H1 (cell line): ENCODE measurements around the gene LFNG. TPM values are rescaled to one million over a fixed set of nuclear protein-coding genes. Genes with fewer than 3 reads are reported as not detected.

Experiments used
- CTCF ChIA-PET: fragments of 300-600 bp; sonication (Branson Sonifier 250); formaldehyde crosslinking; loops from one replicate; lab custom pipeline; 2021; ENCODE audit not compliant: partially characterized antibody; lab: Charles Lee
- POLR2A ChIA-PET: fragments of 300-600 bp; sonication (Branson Sonifier 250); formaldehyde crosslinking; loops from one replicate; lab custom pipeline; 2021; ENCODE audit warnings: inconsistent platforms; ENCODE audit not compliant: partially characterized antibody; lab: Charles Lee
- DNase-seq, 2 experiments: peaks; one replicate each; pipeline versions ENCODE4 v3.0.0 to v3.0.0-alpha.2; 2010 to 2022; ENCODE audit warnings: low spot score in 2 of 2, low read depth in 1 of 2, mixed read lengths in 1 of 2
- FAIRE-seq: peaks from 2 replicates; lab custom pipeline; 2011; peaks lifted over from hg19 to GRCh38; lab: Jason Lieb, UNC
- H2AFZ ChIP-seq: 2 replicates; pipeline ENCODE4 v1.8.1; 2012; ENCODE audit warnings: low read length, inconsistent platforms
- H2AK5ac ChIP-seq: 2 replicates; pipeline ENCODE4 v1.6.1; 2013; ENCODE audit warnings: low read depth, low read length
- H2BK120ac ChIP-seq: replicated peaks from 2 replicates; pipeline ENCODE3; 2013; ENCODE audit warnings: low read depth, low read length, inconsistent platforms
- H2BK12ac ChIP-seq: 2 replicates; pipeline ENCODE4 v1.6.1; 2013; ENCODE audit warnings: low read depth, low read length
- H2BK15ac ChIP-seq: 2 replicates; pipeline ENCODE4 v1.6.1; 2013; ENCODE audit warnings: low read length
- H2BK20ac ChIP-seq: 2 replicates; pipeline ENCODE4 v1.6.1; 2013; ENCODE audit warnings: low read length
- H2BK5ac ChIP-seq: 2 replicates; pipeline ENCODE4 v1.6.1; 2013; ENCODE audit warnings: low read depth, low read length
- H3K14ac ChIP-seq: 2 replicates; pipeline ENCODE4 v1.6.1; 2013; ENCODE audit warnings: inconsistent platforms; ENCODE audit not compliant: insufficient read length
- H3K18ac ChIP-seq: 2 replicates; pipeline ENCODE4 v1.6.1; 2013; ENCODE audit warnings: low read length; ENCODE audit errors: extremely low read depth
- H3K23ac ChIP-seq: 2 replicates; pipeline ENCODE4 v1.6.1; 2013; ENCODE audit warnings: inconsistent platforms; ENCODE audit not compliant: insufficient read length
- H3K23me2 ChIP-seq: 2 replicates; pipeline ENCODE4 v1.6.1; 2013; ENCODE audit warnings: low read depth, low read length
- H3K27ac ChIP-seq: 2 replicates; pipeline ENCODE4 v1.6.1; 2011; ENCODE audit warnings: low read depth, low read length, inconsistent platforms
- H3K27me3 ChIP-seq, 4 experiments: replicated peaks in 1 of 4; 1 replicate in 1 of 4; 2 replicates in 3 of 4; pipeline versions ENCODE4 v1.6.1 to v1.8.1; 2011 to 2013; ENCODE audit warnings: low read length in 3 of 4, mild to moderate bottlenecking in 3 of 4, inconsistent platforms in 2 of 4, mixed read lengths in 2 of 4, moderate library complexity in 1 of 4; ENCODE audit not compliant: control insufficient read depth in 3 of 4, insufficient read depth in 3 of 4; ENCODE audit errors: extremely low read depth in 1 of 4
- H3K36me3 ChIP-seq, 4 experiments: 2 replicates each; pipeline versions ENCODE4 v1.6.1 to v1.8.1; 2011 to 2013; ENCODE audit warnings: mild to moderate bottlenecking in 4 of 4, low read length in 3 of 4, moderate library complexity in 2 of 4, control low read depth in 1 of 4, inconsistent platforms in 1 of 4; ENCODE audit not compliant: insufficient read depth in 4 of 4, control insufficient read depth in 2 of 4
- H3K4ac ChIP-seq: replicated peaks from 2 replicates; pipeline ENCODE3; 2013; ENCODE audit warnings: low read length, low read depth, mixed read lengths, inconsistent platforms; ENCODE audit not compliant: insufficient read length
- H3K4me1 ChIP-seq, 4 experiments: replicated peaks in 1 of 4; 1 replicate in 1 of 4; 2 replicates in 3 of 4; pipeline versions ENCODE4 v1.6.1 to v1.8.1; 2011 to 2013; ENCODE audit warnings: low read length in 3 of 4, inconsistent platforms in 2 of 4, mixed read lengths in 1 of 4; ENCODE audit not compliant: insufficient read depth in 4 of 4, control insufficient read depth in 3 of 4
- H3K4me2 ChIP-seq, 2 experiments: 2 replicates each; pipeline versions ENCODE4 v1.6.1 to v1.8.1; 2011 to 2013; ENCODE audit warnings: low read depth in 2 of 2, low read length in 2 of 2, control low read depth in 1 of 2, inconsistent platforms in 1 of 2, mild to moderate bottlenecking in 1 of 2; ENCODE audit not compliant: insufficient read depth in 1 of 2
- H3K4me3 ChIP-seq, 4 experiments: fragments of 200-600, 300-600 bp in 1 of 4; sonication (generic), shearing (Covaris generic), sonication (Bioruptor Twin) in 1 of 4; 2 replicates each; pipeline versions ENCODE4 v1.5.1 to v1.8.1; 2011 to 2016; ENCODE audit warnings: low read length in 4 of 4, low read depth in 3 of 4, control low read depth in 2 of 4, inconsistent platforms in 2 of 4, mild to moderate bottlenecking in 2 of 4, mixed read lengths in 1 of 4, moderate library complexity in 1 of 4; ENCODE audit not compliant: insufficient read depth in 2 of 4; ENCODE audit errors: extremely low read depth in 1 of 4
- H3K56ac ChIP-seq: replicated peaks from 2 replicates; pipeline ENCODE3; 2013; ENCODE audit warnings: low read depth, mild to moderate bottlenecking, mixed read lengths, low read length, inconsistent platforms; ENCODE audit not compliant: insufficient read length
- H3K79me1 ChIP-seq: 2 replicates; pipeline ENCODE4 v1.6.1; 2013; ENCODE audit warnings: low read depth, low read length, control low read depth
- H3K79me2 ChIP-seq, 2 experiments: 2 replicates each; pipeline versions ENCODE4 v1.6.1 to v1.8.1; 2012 to 2013; ENCODE audit warnings: low read length in 2 of 2, mild to moderate bottlenecking in 2 of 2, inconsistent platforms in 1 of 2; ENCODE audit not compliant: insufficient read depth in 2 of 2, control insufficient read depth in 1 of 2
- H3K9ac ChIP-seq, 4 experiments: replicated peaks in 1 of 4; 1 replicate in 1 of 4; 2 replicates in 3 of 4; pipeline versions ENCODE4 v1.6.1 to v1.8.1; 2011 to 2013; ENCODE audit warnings: low read depth in 3 of 4, low read length in 3 of 4, control low read depth in 2 of 4, mild to moderate bottlenecking in 2 of 4, moderate library complexity in 2 of 4, inconsistent platforms in 1 of 4; ENCODE audit errors: extremely low read depth in 1 of 4
- H3K9me3 ChIP-seq, 2 experiments: 2 replicates each; pipeline versions ENCODE4 v1.6.1 to v1.8.1; 2012 to 2013; ENCODE audit warnings: mild to moderate bottlenecking in 2 of 2, moderate library complexity in 2 of 2, control low read depth in 1 of 2, inconsistent platforms in 1 of 2, low read depth in 1 of 2, low read length in 1 of 2, mixed read lengths in 1 of 2; ENCODE audit not compliant: insufficient read depth in 2 of 2
- H4K20me1 ChIP-seq, 2 experiments: replicated peaks in 1 of 2; 2 replicates each; pipeline versions ENCODE3 to v1.8.1; 2011 to 2013; ENCODE audit warnings: inconsistent platforms in 2 of 2, low read length in 2 of 2, mild to moderate bottlenecking in 1 of 2; ENCODE audit not compliant: insufficient read depth in 2 of 2, control insufficient read depth in 1 of 2
- H4K5ac ChIP-seq: 2 replicates; pipeline ENCODE4 v1.6.1; 2013; ENCODE audit warnings: low read length, low read depth, mixed read lengths, inconsistent platforms; ENCODE audit not compliant: insufficient read length
- H4K8ac ChIP-seq: 2 replicates; pipeline ENCODE4 v1.8.0; 2013; ENCODE audit warnings: mild to moderate bottlenecking, moderate library complexity, low read length, inconsistent platforms; ENCODE audit not compliant: insufficient read depth; ENCODE audit errors: extremely low read depth
- H4K91ac ChIP-seq: replicated peaks from 2 replicates; pipeline ENCODE3; 2013; ENCODE audit warnings: low read length, mixed read lengths, inconsistent platforms; ENCODE audit not compliant: insufficient read length
- CBX8 ChIP-seq: fragments of 300-800, 300-1000 bp; sonication (generic); IDR thresholded peaks from 2 replicates; pipeline ENCODE4 v1.7.1; 2016; ENCODE audit warnings: low read depth, low read length, borderline replicate concordance
- GABPA ChIP-seq: IDR thresholded peaks from 2 replicates; pipeline ENCODE4 v1.6.1; 2011; ENCODE audit warnings: mild to moderate bottlenecking, low read length, moderate library complexity, borderline replicate concordance; ENCODE audit not compliant: insufficient read depth
- JUND ChIP-seq: IDR thresholded peaks from 2 replicates; pipeline ENCODE4 v1.6.1; 2011; ENCODE audit warnings: mild to moderate bottlenecking, improper control_type of control experiment, low read length
- RAD21 ChIP-seq, 2 experiments: IDR thresholded peaks in 1 of 2; conservative IDR thresholded peaks in 1 of 2; 2 replicates each; pipeline ENCODE4 v1.6.1; 2011; ENCODE audit warnings: low read depth in 2 of 2, low read length in 2 of 2, improper control_type of control experiment in 1 of 2, inconsistent platforms in 1 of 2, mild to moderate bottlenecking in 1 of 2, moderate library complexity in 1 of 2
- TCF12 ChIP-seq: IDR thresholded peaks from 2 replicates; pipeline ENCODE4 v1.6.1; 2011; ENCODE audit warnings: low read depth, mild to moderate bottlenecking, low read length
- WGBS, 2 experiments: shearing (Covaris generic) in 1 of 2; methylation state at CpG; one replicate each; pipeline versions ENCODE4 v1.1.6 to v1.1.7; 2013 to 2015; ENCODE audit warnings: low lambda C conversion rate in 2 of 2, mixed read lengths in 2 of 2, inconsistent platforms in 1 of 2, low coverage in 1 of 2, missing lambda C conversion rate in 1 of 2; ENCODE audit not compliant: insufficient replicate concordance in 2 of 2, insufficient coverage in 1 of 2, insufficient read length in 1 of 2; ENCODE audit errors: extremely low coverage in 1 of 2, missing lambda C conversion rate in 1 of 2; 5-methylcytosine and 5-hydroxymethylcytosine counted together
- polyA plus RNA-seq, 7 experiments: library from polyadenylated mRNA; depleted of rRNA in 3 of 7; stranded (reverse) in 5 of 7; unstranded in 2 of 7; fragments of >200 nt in 5 of 7; fragments of 200-250 nt in 2 of 7; gene quantifications; 1 replicate in 5 of 7; 2 replicates in 1 of 7; 4 replicates in 1 of 7; pipeline versions ENCODE4 v1.2.1 to v1.2.3, GENCODE V29; 2011 to 2013; ENCODE audit warnings: missing spikeins in 2 of 7, mixed read lengths in 2 of 7
- total RNA-seq: library from RNA; stranded (reverse); fragmentation: NEBNext Ultra II Directional; extraction: Animal tissue kit (Norgen Biotek cat#: 25700); gene quantifications from 2 replicates; pipeline ENCODE4 v1.2.1, GENCODE V29; 2021
- TF ChIP-seq, protein P1 (sequence below), 3 experiments: IDR thresholded peaks; 1 replicate in 2 of 3; 2 replicates in 1 of 3; pipeline versions ENCODE4 v1.5.1 to v1.6.1; 2011; ENCODE audit warnings: low read length in 3 of 3, mild to moderate bottlenecking in 3 of 3, inconsistent platforms in 2 of 3, low read depth in 1 of 3, moderate library complexity in 1 of 3; ENCODE audit not compliant: insufficient read depth in 1 of 3; ENCODE audit errors: control extremely low read depth in 1 of 3

The LFNG gene
- total and polyA plus RNA-seq, 2 of the 8 experiments (the other 6 are each of a cell fraction or from before 2014, with no cell fraction given): 31.6 to 35.6 TPM

DNA sequence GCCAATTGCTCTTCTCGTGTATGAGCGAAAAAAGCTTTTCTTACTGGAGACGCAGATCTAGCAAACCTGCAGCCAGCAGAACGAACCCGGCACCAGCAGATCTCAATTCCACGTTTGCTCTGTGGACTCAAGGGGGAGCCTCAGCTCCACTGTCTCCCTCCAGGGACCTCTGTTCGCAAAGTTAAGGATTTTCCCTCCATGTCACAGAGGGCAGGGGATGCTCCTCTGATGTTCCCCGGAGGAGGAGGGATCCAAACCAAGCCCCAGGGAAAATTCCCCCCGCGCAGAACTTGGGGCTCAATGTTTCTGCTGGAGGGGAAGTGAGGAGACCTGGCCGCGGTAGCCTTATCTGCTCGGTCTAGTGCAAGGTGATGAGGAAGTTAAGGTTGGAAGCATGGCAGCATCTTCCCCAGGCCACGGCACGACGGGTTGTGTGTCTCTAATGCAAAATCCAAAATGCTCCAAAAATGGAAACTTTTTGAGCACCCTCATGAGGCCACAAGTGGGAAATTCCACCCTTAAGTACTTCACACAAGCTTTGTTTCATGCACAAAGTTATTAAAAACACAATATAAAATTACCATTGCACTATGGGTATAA, 48.2 kb downstream of the LFNG start:
- Histone ChIP-seq H4K20me1 (peaks cover 0 to 4% of the 10 kb centered on the region in 2 experiments), H3K9me3 (no peaks in the 10 kb centered on the region), H3K23me2 (no peaks in the 10 kb centered on the region; the same call in 1 of the 2 replicates), H2BK120ac (no peak overlapping the region), H2AK5ac (no peak overlapping the region), H3K14ac (no peak overlapping the region), H2BK15ac (no peak overlapping the region), H3K23ac (no peak overlapping the region), H2BK5ac (no peak overlapping the region), H3K79me1 (peaks cover 4% of the 10 kb centered on the region), H4K8ac (no peak overlapping the region), H3K56ac (no peak overlapping the region), H2BK20ac (no peak overlapping the region), H3K4me3 (no peak overlapping the region), H3K4me2 (no peak overlapping the region), H2BK12ac (no peak overlapping the region), H3K4me1 (peaks cover 0 to 6% (median 2%) of the 10 kb centered on the region in 4 experiments; a peak in 4 of 7 replicates), H3K79me2 (no peaks in the 10 kb centered on the region), H3K27ac (no peak overlapping the region), H4K91ac (no peak overlapping the region), H3K18ac (no peak overlapping the region), H4K5ac (no peak overlapping the region), H3K4ac (no peak overlapping the region), H3K36me3 (no peaks in the 10 kb centered on the region), H2AFZ (no peak overlapping the region), H3K27me3 (no peaks in the 10 kb centered on the region), H3K9ac (no peak overlapping the region)
- 74% methylated on average over 16 of the region's 16 CpGs; no CpG with 5 or more reads in 1 of the 2 experiments for WGBS, 2 experiments
- ChIA-PET CTCF (interaction anchor here (0.6 to 3.4 kb wide), 47 partner anchors 9 to 151 kb away, joined by 3 to 27 read pairs (median 4); partner anchors contain the start of gene TTYH3), POLR2A (interaction anchor here (0.8 to 1.6 kb wide), 4 partner anchors 12 to 43 kb away, joined by 3 to 4 read pairs (median 3); partner anchors contain the start of gene BRAT1)
- peak; percentile 31 to 71 for DNase-seq
- TF ChIP-seq CBX8: no peak
- TF ChIP-seq RAD21 (IDR thresholded peaks at IDR 0.05 in 1 of 2, conservative IDR thresholded peaks at IDR 0.05 in 1 of 2; ENCODE audit: low read depth in 2 of 2, low read length in 2 of 2): peak; percentile 91 to 94
- TF ChIP-seq, protein P1, sequence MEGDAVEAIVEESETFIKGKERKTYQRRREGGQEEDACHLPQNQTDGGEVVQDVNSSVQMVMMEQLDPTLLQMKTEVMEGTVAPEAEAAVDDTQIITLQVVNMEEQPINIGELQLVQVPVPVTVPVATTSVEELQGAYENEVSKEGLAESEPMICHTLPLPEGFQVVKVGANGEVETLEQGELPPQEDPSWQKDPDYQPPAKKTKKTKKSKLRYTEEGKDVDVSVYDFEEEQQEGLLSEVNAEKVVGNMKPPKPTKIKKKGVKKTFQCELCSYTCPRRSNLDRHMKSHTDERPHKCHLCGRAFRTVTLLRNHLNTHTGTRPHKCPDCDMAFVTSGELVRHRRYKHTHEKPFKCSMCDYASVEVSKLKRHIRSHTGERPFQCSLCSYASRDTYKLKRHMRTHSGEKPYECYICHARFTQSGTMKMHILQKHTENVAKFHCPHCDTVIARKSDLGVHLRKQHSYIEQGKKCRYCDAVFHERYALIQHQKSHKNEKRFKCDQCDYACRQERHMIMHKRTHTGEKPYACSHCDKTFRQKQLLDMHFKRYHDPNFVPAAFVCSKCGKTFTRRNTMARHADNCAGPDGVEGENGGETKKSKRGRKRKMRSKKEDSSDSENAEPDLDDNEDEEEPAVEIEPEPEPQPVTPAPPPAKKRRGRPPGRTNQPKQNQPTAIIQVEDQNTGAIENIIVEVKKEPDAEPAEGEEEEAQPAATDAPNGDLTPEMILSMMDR (IDR thresholded peaks at IDR 0.05; ENCODE audit: control extremely low read depth in 1 of 3, insufficient read depth in 1 of 3, low read depth in 1 of 3, low read length in 3 of 3): peak; percentile 72 to 83 (median 77)
- TF ChIP-seq GABPA: peak; percentile 36; the same call in 1 of the 2 replicates
- TF ChIP-seq JUND: no peak
- TF ChIP-seq TCF12: no peak
- no peak for FAIRE-seq
